ENCODE measurements around the gene MXRA8.

The MXRA8 gene

GRCh38 chr1:1341549-1342021 is 16.8 kb downstream of the MXRA8 start:
- H3K4me2 ChIP-seq (ENCODE audit: low read depth, low read length, poor library complexity, severe bottlenecking) = no peak overlapping the region
- H3K27ac ChIP-seq (ENCODE audit: low read depth, low read length) = no peak overlapping the region
- peaks cover 4% of the 10 kb centered on the region; the same call in 1 of the 2 replicates for H3K79me2 ChIP-seq (ENCODE audit: insufficient read depth, low read length)
- H3F3A ChIP-seq (ENCODE audit: insufficient read depth) = no peaks in the 10 kb centered on the region
- H3K36me3 ChIP-seq (ENCODE audit: low read length) = no peaks in the 10 kb centered on the region
- no peaks in the 10 kb centered on the region for H3K27me3 ChIP-seq (ENCODE audit: low read length)
- H4K20me1 ChIP-seq (ENCODE audit: low read depth, low read length) = no peaks in the 10 kb centered on the region
- no peak overlapping the region for H3K4me3 ChIP-seq (ENCODE audit: insufficient read depth, low read length, poor library complexity, severe bottlenecking)
- no peaks in the 10 kb centered on the region for H3K9me2 ChIP-seq (replicated peaks; ENCODE audit: insufficient read depth, low read length)
- H3K9ac ChIP-seq (ENCODE audit: low read length) = no peak overlapping the region
- no peak overlapping the region for H2AFZ ChIP-seq (ENCODE audit: low read depth, low read length, severe bottlenecking)
- H3K9me3 ChIP-seq (ENCODE audit: insufficient read depth, low read length) = no peaks in the 10 kb centered on the region
- no peak for TF ChIP-seq CTCF (IDR thresholded peaks at IDR 0.05; ENCODE audit: insufficient read depth, low read length, poor library complexity, severe bottlenecking)
- TF ChIP-seq EZH2phosphoT487 (conservative IDR thresholded peaks at IDR 0.05; ENCODE audit: low read length) = no peak

DNA sequence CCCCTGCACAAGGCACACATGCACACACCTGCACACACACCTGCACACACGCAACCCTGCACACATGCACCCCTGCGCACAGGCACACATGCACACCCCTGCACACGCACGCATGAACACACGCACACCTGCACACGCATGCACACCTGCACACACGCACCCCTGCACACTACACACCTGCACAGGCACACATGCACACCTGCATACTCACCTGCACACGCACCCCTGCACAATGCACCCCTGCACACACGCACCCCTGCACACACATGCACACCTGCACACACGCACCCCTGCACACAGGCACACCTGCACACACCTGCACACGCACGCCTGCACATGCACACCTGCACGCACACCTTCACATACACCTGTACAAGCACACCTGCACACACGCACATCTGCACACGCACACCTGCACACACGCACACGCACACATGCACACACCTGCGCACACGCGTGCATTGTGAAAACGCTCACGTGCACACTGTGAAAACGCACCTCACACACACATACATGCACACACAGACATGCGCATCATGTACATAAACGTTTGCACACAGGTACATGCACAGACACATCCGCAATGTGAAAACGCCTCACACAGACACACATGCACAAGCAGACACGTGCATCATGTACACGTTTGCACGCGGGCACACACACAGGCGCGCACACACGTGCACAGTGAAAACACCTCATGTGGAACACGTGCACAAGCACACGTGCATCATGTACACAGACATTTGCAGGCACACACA is 17.4 kb downstream of the MXRA8 start:
- Histone ChIP-seq H2AFZ (ENCODE audit: low read depth, low read length, severe bottlenecking) (no peak overlapping the region), H3K79me2 (ENCODE audit: insufficient read depth, low read length) (peaks cover 2% of the 10 kb centered on the region; the same call in 1 of the 2 replicates), H3K9me3 (ENCODE audit: insufficient read depth, low read length) (no peaks in the 10 kb centered on the region), H3F3A (ENCODE audit: insufficient read depth) (no peaks in the 10 kb centered on the region), H3K36me3 (ENCODE audit: low read length) (no peaks in the 10 kb centered on the region), H3K27me3 (ENCODE audit: low read length) (no peaks in the 10 kb centered on the region), H3K4me3 (ENCODE audit: insufficient read depth, low read length, poor library complexity, severe bottlenecking) (no peak overlapping the region), H3K4me2 (ENCODE audit: low read depth, low read length, poor library complexity, severe bottlenecking) (no peak overlapping the region), H3K9ac (ENCODE audit: low read length) (no peak overlapping the region), H3K27ac (ENCODE audit: low read depth, low read length) (no peak overlapping the region), H4K20me1 (ENCODE audit: low read depth, low read length) (no peaks in the 10 kb centered on the region), H3K9me2 (replicated peaks; ENCODE audit: insufficient read depth, low read length) (no peaks in the 10 kb centered on the region)
- no peak for TF ChIP-seq CTCF (IDR thresholded peaks at IDR 0.05; ENCODE audit: insufficient read depth, low read length, poor library complexity, severe bottlenecking)
- TF ChIP-seq EZH2phosphoT487 (conservative IDR thresholded peaks at IDR 0.05; ENCODE audit: low read length) = no peak

- Histone ChIP-seq H3K9me3 (ENCODE audit: insufficient read depth, low read length) (no peaks in the 10 kb centered on the region), H3K9ac (ENCODE audit: low read length) (no peak overlapping the region), H4K20me1 (ENCODE audit: low read depth, low read length) (no peaks in the 10 kb centered on the region), H3F3A (ENCODE audit: insufficient read depth) (no peaks in the 10 kb centered on the region), H2AFZ (ENCODE audit: low read depth, low read length, severe bottlenecking) (no peak overlapping the region), H3K9me2 (replicated peaks; ENCODE audit: insufficient read depth, low read length) (no peaks in the 10 kb centered on the region), H3K27ac (ENCODE audit: low read depth, low read length) (no peak overlapping the region), H3K36me3 (ENCODE audit: low read length) (no peaks in the 10 kb centered on the region), H3K79me2 (ENCODE audit: insufficient read depth, low read length) (no peaks in the 10 kb centered on the region), H3K4me2 (ENCODE audit: low read depth, low read length, poor library complexity, severe bottlenecking) (no peak overlapping the region), H3K4me3 (ENCODE audit: insufficient read depth, low read length, poor library complexity, severe bottlenecking) (no peak overlapping the region), H3K27me3 (ENCODE audit: low read length) (no peaks in the 10 kb centered on the region)
- TF ChIP-seq EZH2phosphoT487 (conservative IDR thresholded peaks at IDR 0.05; ENCODE audit: low read length) (no peak), CTCF (IDR thresholded peaks at IDR 0.05; ENCODE audit: insufficient read depth, low read length, poor library complexity, severe bottlenecking) (no peak)
Observed at GRCh38 chr1:1340185-1340584, 18.2 kb downstream of the MXRA8 start.
